HG03520 (cell line): ENCODE measurements around the gene NCF4.

Source experiments
- ATAC-seq: cut with Tn5 transposase; IDR thresholded peaks from one replicate; pipeline ENCODE4 v1.9.1; 2021; ENCODE audit warnings: mild to moderate bottlenecking, moderate library complexity; ENCODE audit not compliant: unreplicated experiment

Gene NCF4

DNA sequence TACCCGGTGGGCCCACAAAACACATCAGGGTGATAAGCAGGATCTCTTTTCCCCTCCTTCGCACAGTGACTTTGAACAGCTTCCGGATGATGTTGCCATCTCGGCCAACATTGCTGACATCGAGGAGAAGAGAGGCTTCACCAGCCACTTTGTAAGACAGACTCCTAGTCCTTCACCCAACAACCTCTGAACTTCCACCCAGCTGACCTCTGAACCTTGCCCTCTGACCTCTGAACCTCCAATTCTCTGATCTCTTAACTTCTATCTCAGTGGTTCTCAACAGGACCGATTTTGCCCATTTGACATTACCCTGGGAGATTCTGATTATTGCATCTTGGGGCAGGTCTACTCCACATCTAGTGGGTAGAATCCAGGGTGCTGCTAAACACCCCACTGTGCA, 3.2 kb downstream of the NCF4 start:
- no peak for ATAC-seq

DNA sequence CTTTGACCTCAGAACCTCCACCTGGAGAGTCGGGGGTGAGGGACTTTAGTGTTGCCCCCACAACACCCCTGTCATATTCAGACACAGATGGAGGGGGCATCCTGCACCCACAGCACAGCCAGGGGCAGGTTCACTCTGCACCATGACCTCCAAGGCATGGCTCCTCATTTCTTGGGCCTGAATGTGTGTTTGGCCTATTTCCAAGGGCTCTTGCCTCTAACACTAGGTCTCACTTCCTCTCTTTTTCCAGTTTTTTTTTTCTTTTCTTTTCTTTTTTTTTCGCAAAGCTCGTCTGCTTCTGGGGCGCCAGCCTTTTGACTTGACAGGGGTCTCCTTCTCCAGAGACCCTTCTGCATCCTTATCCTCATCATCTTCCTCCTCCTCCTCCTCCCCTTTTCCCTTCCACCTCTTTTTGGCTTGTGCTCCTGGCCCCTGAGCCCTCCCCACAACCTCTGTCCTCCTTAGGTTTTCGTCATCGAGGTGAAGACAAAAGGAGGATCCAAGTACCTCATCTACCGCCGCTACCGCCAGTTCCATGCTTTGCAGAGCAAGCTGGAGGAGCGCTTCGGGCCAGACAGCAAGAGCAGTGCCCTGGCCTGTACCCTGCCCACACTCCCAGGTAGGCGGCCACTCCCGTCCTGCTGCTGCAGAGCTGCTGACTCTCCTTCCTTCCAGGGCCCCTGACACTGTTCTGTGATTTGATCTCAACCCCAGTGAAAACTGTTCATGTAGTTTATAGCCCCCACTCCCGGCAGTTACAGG, 3.8 kb downstream of the NCF4 start:
- ATAC-seq: no peak

DNA sequence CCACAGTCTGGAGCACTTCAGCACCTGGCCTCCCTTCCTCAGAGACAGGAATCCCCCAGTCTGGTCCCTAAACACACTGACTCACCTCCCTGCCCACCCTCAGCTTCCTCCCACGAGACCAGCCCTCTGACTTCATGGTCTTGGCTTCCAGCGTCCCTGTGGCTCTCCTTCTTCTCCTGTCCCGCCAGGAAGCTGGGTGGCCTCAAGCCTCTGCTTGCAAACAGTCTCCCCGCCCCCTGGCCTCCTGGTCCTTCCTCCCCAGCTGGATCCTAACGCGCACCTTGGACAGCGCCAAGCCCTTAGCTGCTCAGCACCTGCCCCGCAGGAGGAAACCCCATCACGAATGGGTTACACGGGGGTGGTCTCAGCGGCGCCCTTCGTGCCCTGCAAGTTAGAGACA, 4.5 kb downstream of the NCF4 start:
- no peak for ATAC-seq

DNA sequence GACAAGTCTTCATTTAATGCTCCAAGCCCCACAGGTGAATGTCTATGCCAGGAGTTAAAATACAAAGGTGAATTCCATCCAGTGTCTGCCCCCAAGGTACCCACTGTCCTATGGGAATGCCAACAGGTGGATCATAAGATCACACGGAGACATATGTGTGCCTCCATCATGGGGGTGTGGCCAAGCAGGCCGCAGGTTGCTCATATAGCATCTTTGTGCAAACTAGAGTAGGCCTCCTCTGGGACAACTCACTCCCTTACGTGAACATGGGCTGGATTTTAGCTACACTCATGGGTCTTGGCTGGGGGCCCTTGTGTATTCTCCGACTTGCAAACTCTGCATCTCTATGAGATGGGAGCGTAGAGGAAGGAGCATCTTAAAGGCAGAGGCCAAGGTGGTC, 6.9 kb downstream of the NCF4 start:
- no peak for ATAC-seq

DNA sequence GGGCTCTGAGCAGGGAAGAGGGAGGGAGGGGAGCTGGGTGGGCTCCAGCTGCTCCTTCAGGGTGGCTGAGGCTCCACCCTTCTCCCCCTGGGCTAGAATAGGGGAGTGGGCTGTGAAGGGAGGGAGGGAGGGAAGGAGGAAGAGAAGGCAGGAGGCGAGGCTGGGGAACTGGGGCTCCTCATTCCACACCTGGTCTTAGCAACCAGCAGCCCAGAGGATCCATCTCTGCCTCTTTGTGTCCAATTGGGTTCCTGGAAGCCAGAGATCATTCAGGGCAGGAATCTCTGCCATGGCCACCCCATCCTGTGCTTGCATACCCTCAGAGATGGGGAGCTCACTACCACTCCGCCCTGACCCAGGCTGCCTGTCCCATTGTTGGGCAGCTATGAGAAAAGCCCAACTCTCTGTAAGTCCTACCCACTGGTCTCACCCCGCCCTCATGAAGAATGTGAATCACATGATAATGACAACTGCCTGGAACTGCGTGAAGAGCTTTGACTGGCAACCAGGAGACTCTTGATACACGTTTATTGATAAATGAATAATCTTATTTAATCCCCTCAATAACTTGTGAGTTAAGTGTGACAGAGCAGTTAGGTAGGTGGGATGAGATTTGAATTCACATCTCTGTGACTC, 7.9 kb downstream of the NCF4 start:
- no peak for ATAC-seq

DNA sequence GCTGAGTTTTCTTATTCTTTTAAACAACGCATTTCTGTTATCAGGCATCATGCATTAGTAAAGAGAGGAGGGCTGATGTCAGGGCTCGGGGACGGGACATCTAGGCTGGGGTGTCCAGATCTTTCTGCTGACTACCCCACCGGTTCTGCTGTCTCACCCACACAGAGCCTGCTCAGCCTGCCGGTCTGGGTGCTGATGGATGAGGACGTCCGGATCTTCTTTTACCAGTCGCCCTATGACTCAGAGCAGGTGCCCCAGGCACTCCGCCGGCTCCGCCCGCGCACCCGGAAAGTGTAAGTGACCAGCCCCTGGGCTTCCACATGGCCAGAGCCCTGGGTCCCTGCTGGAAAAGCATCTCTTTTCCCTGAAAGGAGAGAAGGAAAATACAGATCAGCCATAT, 9.4 kb downstream of the NCF4 start:
- ATAC-seq: no peak

DNA sequence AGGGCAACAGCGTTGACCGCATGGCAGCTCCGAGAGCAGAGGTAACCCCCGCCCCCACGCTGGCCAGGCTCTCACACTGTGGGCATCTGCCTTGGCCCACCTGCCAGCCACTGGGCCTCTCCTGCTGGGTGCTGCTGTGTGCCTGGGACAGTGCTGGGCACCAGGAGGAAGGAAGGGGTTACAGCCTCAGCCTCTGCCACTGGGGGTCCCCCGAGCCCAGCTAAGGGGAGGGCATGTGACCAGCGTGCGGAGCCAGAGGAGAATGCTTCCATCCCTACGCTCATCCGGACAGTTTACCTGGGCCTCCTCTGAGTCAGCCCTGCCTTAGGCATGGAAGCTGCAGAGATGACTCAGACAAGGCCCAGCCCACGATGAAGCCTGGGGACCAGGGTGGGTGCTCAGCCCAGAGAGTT, 10.9 kb downstream of the NCF4 start:
- no peak for ATAC-seq

DNA sequence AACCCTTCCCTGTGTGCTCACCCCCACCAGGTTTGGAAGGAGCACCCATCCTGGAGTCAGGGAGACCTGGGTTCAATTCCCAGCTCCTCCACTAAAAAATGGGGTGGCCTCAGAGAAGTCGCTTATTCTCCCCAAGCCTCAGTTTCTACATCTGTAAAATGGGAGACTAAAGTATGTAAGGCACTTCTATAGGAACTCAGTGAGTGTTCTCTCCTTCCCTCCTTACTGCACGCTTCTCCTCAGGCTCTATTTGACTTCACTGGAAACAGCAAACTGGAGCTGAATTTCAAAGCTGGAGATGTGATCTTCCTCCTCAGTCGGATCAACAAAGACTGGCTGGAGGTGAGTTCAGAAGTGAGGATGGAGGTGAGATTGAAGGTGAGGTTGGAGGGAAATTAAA, 11.3 kb downstream of the NCF4 start:
- ATAC-seq: no peak

DNA sequence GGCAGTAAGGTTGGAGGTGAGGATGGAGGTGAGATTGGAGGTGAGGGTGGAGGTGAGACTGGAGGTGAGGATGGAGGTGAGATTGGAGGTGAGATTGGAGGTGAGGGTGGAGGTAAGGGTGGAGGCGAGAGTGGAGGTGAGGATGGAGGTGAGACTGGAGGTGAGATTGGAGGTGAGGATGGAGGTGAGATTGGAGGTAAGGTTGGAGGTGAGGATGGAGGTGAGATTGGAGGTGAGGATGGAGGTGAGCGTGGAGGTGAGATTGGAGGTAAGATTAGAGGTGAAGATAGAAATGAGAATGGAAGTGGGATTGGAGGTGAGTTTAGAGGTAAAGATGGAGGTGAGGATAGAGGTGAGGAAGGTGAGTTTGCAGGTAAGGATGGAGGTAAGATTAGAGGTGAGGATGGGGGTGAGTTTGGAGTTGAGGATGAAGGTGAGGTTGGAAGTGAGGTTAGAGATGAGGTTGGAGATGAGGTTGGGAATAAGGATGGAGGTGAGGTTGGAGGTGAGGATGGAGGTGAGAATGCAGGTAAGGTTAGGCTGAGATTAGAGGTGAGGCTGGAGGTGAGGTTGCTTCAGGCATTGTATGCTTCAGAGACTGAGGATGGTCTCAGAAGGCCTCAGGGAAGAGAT, 12.2 kb downstream of the NCF4 start:
- ATAC-seq: no peak

DNA sequence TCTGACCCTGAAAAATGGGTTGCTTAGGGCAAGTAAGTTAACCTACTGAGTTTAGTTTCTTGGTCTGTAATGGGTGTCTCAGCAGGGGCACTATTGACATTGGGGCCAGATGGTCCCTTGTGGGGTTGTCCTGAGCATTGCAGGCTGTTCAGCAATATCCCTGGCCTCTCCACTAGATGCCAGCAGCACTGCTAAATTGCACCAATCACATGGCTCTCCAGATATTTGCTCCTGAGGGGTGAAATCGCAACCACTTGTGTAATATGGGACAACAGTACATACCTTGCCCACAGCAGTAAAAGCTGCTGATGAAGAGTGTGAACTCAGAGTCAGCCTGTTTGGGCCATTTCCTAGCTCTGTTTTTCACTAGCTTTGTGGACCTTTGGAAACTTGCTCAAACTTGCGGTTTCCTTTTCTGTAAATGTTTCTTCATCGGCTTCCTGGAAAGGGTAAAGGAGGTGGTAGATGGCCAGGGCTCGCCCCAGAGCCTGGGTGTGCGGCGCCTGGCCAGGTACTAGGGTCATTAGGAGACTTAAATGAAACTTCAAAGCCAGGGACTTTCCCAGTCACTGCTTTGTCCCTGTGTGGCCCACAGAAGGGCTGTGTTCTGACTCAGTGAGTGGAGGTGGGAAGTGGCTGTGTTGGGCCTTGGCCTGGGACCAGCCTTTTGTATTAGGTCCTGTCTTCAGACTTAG, 13.0 kb downstream of the NCF4 start:
- peak; percentile 50 for ATAC-seq

DNA sequence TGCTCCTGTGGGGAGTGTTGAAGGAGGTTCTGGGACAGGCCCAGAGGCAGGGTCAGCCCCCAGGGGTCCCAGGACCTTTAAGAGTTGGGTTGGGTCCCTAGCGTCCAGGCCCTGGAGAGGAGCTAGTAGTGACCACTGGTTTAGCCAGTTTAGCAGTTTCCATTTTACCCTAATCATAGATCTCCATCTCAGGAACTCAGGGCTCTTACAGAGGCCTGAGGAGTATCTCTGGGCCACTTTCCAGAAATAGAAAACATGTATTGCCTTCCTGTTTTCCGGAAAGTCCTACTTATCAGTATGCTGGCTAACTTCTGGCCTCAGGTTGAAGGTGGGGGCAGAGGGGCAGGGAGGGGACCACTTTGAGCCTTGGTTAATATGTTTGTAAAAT, 13.5 kb downstream of the NCF4 start:
- no peak for ATAC-seq

DNA sequence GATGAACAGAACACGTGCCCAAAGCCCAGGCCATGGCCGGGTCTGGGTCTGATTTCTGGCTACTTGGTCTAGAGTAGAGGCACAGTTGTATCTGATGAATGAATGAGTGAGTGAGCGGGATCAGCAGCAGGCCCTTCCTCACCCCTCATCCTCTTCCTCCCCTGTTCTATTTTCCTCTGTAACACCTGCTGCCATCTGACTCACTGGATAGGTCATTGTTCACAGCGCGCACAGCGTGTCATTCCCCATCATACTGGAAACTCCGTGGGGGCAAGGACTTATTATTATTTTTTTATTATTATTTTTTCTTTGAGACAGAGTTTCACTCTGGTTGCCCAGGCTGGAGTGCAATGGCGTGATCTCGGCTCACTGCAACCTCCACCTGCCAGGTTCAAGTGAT, 13.9 kb downstream of the NCF4 start:
- ATAC-seq: no peak

DNA sequence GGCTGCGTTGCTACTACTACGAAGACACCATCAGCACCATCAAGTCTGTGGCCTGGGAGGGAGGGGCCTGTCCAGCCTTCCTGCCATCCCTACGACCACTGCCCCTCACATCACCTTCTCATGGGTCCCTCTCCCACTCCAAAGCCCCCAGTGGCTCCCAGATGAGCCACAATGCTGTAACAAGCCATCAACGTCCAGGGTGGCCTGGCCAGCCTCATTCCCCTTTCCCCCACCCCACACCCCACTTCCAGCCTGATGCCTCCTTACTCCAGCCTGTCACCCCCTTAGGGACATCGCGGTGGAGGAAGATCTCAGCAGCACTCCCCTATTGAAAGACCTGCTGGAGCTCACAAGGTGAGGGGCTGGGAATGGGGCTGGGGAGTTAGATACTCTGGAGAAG, 14.9 kb downstream of the NCF4 start:
- ATAC-seq: no peak

DNA sequence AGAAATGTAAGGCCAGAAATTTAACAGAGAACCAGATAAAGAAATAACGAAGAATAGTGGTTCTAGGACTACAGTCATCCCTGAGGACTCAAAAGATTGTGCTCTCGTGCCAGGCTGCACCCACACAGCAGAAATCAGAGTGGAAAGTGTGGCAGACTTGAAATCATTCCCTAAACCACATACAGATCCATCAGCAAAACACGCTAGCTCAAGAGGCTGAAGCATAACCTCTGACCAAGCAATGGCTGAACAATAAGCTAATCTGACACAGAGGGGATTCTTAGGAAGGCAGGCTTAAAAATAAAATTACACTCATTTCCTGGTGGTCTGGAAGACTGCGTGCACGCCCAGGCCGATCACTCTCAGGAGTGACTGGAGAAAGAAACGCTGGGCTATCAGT, 19.0 kb downstream of the NCF4 start:
- no peak for ATAC-seq

DNA sequence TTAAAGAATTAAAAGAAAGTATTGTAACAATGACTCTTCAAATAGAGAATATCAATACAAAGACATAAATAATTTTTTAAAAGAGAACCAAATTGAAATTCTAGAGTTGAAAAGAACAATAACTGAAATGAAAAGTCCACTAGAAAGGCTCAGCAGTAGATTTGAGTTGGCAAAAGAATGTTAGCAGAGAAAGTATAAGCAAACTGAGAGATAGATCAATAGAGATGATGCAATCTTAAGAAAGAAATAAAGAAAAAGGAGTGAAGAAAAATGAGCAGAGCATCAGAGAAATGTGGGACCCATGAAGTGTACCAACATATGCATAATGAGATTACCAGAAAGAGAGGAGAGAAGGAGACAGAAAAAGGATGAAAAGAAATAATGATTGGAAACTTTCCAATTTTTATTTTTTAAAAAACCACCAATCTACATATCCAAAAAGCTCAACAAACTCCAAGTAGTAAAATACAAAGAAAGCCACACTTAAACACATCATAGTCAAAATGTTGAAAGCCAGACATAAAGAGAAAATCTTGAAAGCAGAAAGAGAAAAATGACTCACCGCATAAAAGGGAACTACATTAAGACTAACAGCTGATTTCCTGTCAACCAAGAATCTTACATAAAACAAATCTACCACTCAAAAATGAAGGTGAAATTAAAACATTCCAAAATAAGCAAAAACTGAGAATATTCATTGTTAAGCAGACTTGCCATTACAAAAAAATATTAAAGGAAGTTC, 20.9 kb downstream of the NCF4 start:
- ATAC-seq: no peak

DNA sequence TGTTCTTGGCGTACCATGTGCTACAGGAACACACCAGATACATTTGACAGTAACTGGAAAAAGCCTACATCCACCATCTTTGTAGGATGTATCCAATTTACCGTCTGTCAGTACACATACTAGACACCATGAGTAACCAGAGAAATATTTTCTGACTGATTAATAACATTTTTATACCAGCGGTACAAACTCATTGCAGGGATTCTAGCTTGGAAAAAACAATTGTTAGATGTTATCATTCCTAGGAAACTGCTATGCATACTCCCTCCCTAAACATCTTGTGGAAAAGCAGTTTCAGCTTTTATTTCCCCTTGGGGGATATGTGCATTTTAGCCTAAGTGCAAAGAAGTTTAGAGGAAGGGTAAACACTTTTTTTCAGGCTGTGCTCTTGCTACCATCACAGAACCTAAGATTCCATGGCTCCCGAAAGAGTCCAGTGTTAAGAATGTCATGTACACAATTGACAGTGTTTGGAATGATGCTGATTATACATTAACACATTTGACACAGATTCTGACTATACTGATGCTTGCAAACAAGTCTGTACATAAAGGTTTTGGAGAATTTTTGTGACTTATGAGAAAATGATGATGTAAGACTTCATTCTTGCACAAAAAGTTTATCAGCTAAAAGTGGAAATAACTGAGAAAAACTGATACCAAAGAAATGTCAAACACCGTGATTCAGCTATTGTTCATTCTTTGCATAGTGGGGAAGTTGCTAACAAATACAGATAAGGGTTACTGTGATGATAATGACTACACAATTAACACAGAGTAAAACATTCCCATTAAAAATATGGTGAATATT, 23.7 kb downstream of the NCF4 start:
- ATAC-seq: no peak

DNA sequence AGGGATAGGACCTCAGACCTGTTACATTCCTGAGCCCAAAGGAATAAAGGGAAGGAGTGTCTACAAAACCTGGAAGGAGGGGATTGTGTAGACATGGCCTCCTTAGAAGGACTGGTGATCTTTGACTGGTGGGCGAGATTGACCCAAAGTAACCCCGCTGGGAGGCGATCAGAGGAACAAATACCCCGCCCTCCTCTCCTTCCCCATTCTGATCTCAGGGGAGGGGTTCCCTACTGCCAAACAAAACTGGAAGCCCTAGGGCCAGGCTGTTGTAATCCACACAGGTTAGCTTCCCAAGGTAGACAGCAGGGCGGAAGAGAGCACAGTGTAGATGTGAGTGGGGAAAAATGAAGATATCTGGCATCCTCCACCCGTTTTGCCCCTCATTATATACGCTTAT, 24.7 kb downstream of the NCF4 start:
- no peak for ATAC-seq

DNA sequence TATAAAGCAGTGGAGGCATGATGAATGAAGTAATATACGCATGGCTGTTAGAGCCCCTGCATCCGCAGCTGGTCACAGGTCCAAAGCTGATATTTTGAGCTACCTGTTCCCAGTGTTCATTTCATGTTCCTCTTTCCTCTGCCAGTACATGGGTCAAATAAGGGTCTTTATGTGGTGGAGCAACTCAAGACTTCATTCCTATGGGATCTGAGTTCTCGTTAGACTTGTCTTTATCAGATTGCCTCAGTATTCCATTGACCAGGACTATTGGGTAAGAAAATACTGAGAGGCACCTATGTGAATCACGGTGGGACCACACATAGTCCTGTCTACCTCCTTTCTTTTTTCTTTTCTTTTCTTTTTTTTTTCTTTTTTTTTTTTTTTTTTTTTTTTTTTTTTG, 25.2 kb downstream of the NCF4 start:
- no peak for ATAC-seq

DNA sequence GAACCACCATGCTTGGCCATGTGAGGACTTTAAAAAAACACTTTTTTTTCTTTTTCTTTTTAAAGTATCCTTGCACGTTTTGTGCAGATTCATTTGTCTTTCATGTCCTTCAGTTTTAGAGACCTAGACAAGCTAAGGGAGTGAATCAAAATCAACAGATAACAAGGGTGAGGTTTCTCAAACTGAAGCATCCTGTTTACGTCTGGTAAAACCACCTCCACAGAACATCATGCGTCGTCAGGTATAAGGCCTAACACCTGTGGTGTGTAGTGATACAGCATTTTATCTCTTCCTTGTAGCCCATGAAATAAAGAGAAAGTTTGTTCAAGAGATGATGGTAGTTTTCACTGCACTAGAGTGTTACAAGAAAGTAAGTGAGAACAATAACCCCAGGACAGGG, 26.4 kb downstream of the NCF4 start:
- ATAC-seq: no peak

DNA sequence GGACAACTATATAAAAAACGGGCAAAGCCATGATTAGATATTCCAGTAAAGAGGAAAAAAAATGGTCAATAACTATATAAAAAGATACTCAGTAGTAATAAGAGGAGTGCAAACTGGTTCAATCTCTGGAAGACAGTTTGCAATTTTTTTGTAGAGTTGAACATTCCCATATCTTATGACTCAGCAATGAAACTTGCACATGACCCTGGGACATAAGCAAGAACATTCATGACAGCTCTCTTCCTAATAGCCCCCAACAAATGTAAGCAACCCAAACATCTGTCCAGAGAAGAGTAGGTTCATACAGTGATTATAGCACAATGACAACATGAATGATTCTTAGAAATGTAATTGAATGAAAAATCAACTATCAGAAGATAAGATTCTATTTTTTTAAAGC, 30.8 kb downstream of the NCF4 start:
- ATAC-seq: no peak
